Neural cell (in vitro differentiated cells): ENCODE data around the gene RTN4. TPM values are rescaled to one million over a fixed set of nuclear protein-coding genes. Genes with fewer than 3 reads are reported as not detected.

Experiments
- H2AFZ ChIP-seq: fragments of 200-600, 300-800 bp; sonication (generic), shearing (Covaris generic); 2 replicates; pipeline ENCODE4 v1.6.0; 2014; ENCODE audit warnings: low read depth, mild to moderate bottlenecking, antibody characterized with exemption, low read length, moderate library complexity
- H3F3A ChIP-seq: fragments of 200-600 bp; shearing (Covaris generic); 2 replicates; pipeline ENCODE4 v1.6.1; 2016; ENCODE audit warnings: mild to moderate bottlenecking, moderate library complexity, mixed read lengths, antibody characterized with exemption, low read length; ENCODE audit not compliant: insufficient read depth, poor library complexity, severe bottlenecking
- H3K27ac ChIP-seq: fragments of 200-600, 300-800 bp; sonication (generic), shearing (Covaris generic); 2 replicates; pipeline ENCODE4 v1.5.1; 2014; ENCODE audit warnings: mild to moderate bottlenecking, low read length, moderate library complexity
- H3K27me3 ChIP-seq: fragments of 300-800, 200-600 bp; sonication (generic), shearing (Covaris generic); 2 replicates; pipeline ENCODE4 v1.6.0; 2014; ENCODE audit warnings: mild to moderate bottlenecking, low read depth, low read length, moderate library complexity; ENCODE audit not compliant: insufficient read depth
- H3K36me3 ChIP-seq: fragments of 300-800, 200-600 bp; sonication (generic), shearing (Covaris generic); 2 replicates; pipeline ENCODE4 v1.5.1; 2014; ENCODE audit warnings: mild to moderate bottlenecking, antibody characterized with exemption, low read length, moderate library complexity; ENCODE audit not compliant: insufficient read depth
- H3K4me2 ChIP-seq: fragments of 300-800, 200-600 bp; sonication (generic), shearing (Covaris generic); 2 replicates; pipeline ENCODE4 v1.6.0; 2014; ENCODE audit warnings: mild to moderate bottlenecking, low read length
- H3K4me3 ChIP-seq: fragments of 300-800, 200-600 bp; sonication (generic), shearing (Covaris generic); 2 replicates; pipeline ENCODE4 v1.5.1; 2014; ENCODE audit warnings: mild to moderate bottlenecking, low read length, moderate library complexity
- H3K79me2 ChIP-seq: fragments of 200-600 bp; shearing (Covaris generic); replicated peaks from 2 replicates; pipeline ENCODE4 v1.6.0; 2014; ENCODE audit warnings: mild to moderate bottlenecking, low read length, moderate library complexity; ENCODE audit not compliant: insufficient read depth
- H3K9ac ChIP-seq: fragments of 300-800, 200-600 bp; sonication (generic), shearing (Covaris generic); 2 replicates; pipeline ENCODE4 v1.6.1; 2016; ENCODE audit warnings: mild to moderate bottlenecking, low read length, mixed read lengths
- H3K9me2 ChIP-seq: fragments of 200-600 bp; shearing (Covaris generic); 2 replicates; pipeline ENCODE4 v1.6.1; 2016; ENCODE audit warnings: mild to moderate bottlenecking, low read length, mixed read lengths; ENCODE audit not compliant: insufficient read depth
- H3K9me3 ChIP-seq: fragments of 200-600, 300-800 bp; sonication (generic), shearing (Covaris generic); 2 replicates; pipeline ENCODE4 v1.6.1; 2016; ENCODE audit warnings: mild to moderate bottlenecking, mixed run types, low read length, moderate library complexity, mixed read lengths
- H4K20me1 ChIP-seq: fragments of 200-600 bp; shearing (Covaris generic); 2 replicates; pipeline ENCODE4 v1.6.1; 2016; ENCODE audit warnings: mild to moderate bottlenecking, mixed run types; ENCODE audit not compliant: insufficient read depth
- CTCF ChIP-seq: fragments of 450-650 bp; IDR thresholded peaks from 2 replicates; pipeline ENCODE4 v1.5.1; 2014; ENCODE audit warnings: antibody characterized with exemption, mild to moderate bottlenecking, moderate library complexity; ENCODE audit not compliant: poor library complexity, severe bottlenecking
- EP300 ChIP-seq: fragments of 450-650 bp; conservative IDR thresholded peaks from 2 replicates; pipeline ENCODE4 v1.6.1; 2014; ENCODE audit warnings: antibody characterized with exemption, mild to moderate bottlenecking, moderate library complexity; ENCODE audit not compliant: poor library complexity, severe bottlenecking
- MXI1 ChIP-seq: fragments of 450-650 bp; conservative IDR thresholded peaks from 2 replicates; pipeline ENCODE4 v1.6.1; 2014; ENCODE audit warnings: antibody characterized with exemption, mild to moderate bottlenecking; ENCODE audit not compliant: poor library complexity, severe bottlenecking
- POLR2AphosphoS5 ChIP-seq: IDR thresholded peaks from 2 replicates; pipeline ENCODE4 v1.6.1; 2012
- RAD21 ChIP-seq: fragments of 450-650 bp; conservative IDR thresholded peaks from 2 replicates; pipeline ENCODE4 v1.6.1; 2014; ENCODE audit warnings: antibody characterized with exemption, mild to moderate bottlenecking, moderate library complexity
- REST ChIP-seq: IDR thresholded peaks from 2 replicates; pipeline ENCODE4 v1.6.1; 2012; ENCODE audit warnings: borderline replicate concordance
- SMC3 ChIP-seq: fragments of 450-650 bp; conservative IDR thresholded peaks from 2 replicates; pipeline ENCODE4 v1.6.1; 2014; ENCODE audit warnings: antibody characterized with exemption, mild to moderate bottlenecking, moderate library complexity; ENCODE audit not compliant: poor library complexity
- TAF1 ChIP-seq: IDR thresholded peaks from 2 replicates; pipeline ENCODE4 v1.6.1; 2012; ENCODE audit warnings: low read depth
- polyA plus RNA-seq: library from polyadenylated mRNA; depleted of rRNA; stranded (reverse); fragments of >200 nt; gene quantifications from 2 replicates; pipeline ENCODE4 v1.2.3, GENCODE V29; 2014

RTN4 gene
- polyA plus RNA-seq, 1 donor from 2014 or later, result 582 TPM

DNA sequence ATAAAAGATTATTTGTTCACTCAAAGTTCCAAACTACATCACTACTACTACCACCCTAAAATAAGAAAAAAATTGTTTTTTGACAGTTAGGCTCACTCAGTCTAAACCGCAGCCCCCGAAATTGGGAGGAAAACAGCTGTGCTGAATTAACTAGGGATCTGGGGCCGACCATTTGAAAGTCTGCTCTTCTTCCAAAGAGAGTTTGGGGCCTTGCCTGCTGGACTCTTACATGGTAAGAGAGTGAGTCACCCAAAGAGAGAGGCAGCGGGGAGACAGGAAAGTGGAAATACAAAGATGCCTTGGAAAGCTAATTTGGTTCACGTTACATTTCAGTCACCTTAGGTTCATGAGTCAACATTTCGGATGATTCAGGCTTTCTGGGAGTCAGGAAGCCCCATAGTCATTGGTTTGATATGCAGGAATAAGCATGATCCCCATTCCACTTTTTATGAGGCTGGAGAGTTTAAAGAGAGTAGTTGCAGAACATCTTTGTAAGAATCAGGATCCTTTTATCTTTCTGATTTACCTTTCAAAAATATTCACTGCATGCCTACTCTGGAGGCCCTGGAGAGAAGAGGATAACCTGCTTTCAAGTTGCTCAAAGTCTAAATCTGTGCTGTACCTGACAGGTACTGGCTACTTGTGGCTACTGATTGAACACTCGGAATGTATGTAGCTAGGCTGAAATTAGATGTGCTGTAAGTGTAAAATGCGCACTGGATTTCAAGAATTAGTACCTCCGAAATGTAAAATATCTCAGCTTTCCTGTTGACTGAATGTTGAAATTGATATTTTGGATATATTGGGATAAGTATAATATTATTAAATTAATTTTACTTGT is 995 bp upstream of the RTN4 start:
- Histone ChIP-seq H3K9ac (peak overlapping the region; percentile 45), H3K4me2 (peak overlapping the region; percentile 57), H3K4me3 (peak overlapping the region; percentile 91), H3K9me3 (no peaks in the 10 kb centered on the region), H3K79me2 (peaks cover 39% of the 10 kb centered on the region), H3K36me3 (no peaks in the 10 kb centered on the region), H3K27me3 (no peaks in the 10 kb centered on the region), H2AFZ (peak overlapping the region; percentile 30), H3F3A (peaks cover 4% of the 10 kb centered on the region), H3K9me2 (no peaks in the 10 kb centered on the region), H3K27ac (no peak overlapping the region), H4K20me1 (peaks cover 24% of the 10 kb centered on the region)
- TF ChIP-seq POLR2AphosphoS5 (no peak), CTCF (no peak), MXI1 (no peak), SMC3 (no peak), RAD21 (no peak), TAF1 (no peak), EP300 (no peak), REST (no peak)

GRCh38 chr2:55049821-55050099 is 491 bp downstream of the RTN4 start:
- peak overlapping the region; percentile 91 for H3K4me3 ChIP-seq
- H3K27me3 ChIP-seq, result no peaks in the 10 kb centered on the region
- H3K36me3 ChIP-seq, result no peaks in the 10 kb centered on the region
- no peaks in the 10 kb centered on the region for H3K9me2 ChIP-seq
- peaks cover 4% of the 10 kb centered on the region for H3F3A ChIP-seq
- H4K20me1 ChIP-seq, result peaks cover 38% of the 10 kb centered on the region
- H3K9ac ChIP-seq, result peak overlapping the region; percentile 100
- H3K4me2 ChIP-seq, result no peak overlapping the region
- H3K9me3 ChIP-seq, result no peaks in the 10 kb centered on the region
- peak overlapping the region; percentile 98 for H3K27ac ChIP-seq
- TF ChIP-seq CTCF (no peak), TAF1 (no peak)
- peak overlapping the region; percentile 47 for H2AFZ ChIP-seq
- H3K79me2 ChIP-seq, result peaks cover 54% of the 10 kb centered on the region
